Measurements from ENCODE around the gene WIZ. TPM values are rescaled to one million over a fixed set of nuclear protein-coding genes. Genes with fewer than 3 reads are reported as not detected.

Gene WIZ
- polyA plus RNA-seq, 5 donors, result 19.4 to 41.7 (median 26.4) TPM

DNA sequence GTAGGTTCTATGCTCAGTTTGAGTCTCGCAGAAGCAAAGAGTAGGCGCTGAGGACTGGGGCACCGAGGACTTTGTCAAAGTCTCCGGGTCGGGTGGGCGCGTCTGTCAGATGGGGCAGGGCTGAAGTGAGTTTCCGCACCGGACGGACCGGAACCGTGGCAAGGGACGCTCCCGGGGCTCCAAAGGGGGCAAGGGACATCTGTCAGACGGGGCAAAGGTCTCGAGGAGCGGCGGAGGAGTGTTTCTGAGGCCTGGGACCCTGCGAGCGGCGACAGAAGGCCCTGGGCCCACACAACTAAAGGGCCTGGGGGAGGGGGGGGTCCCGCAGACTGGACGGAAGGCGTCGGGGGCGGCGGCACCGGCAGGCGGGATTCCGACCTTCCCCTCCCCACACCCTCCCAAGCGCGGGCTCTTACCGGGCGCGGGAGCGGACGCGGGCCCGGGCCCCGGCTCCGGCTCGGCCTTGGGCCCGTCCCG is 17.7 kb downstream of the WIZ start:
- no peak for DNase-seq

DNA sequence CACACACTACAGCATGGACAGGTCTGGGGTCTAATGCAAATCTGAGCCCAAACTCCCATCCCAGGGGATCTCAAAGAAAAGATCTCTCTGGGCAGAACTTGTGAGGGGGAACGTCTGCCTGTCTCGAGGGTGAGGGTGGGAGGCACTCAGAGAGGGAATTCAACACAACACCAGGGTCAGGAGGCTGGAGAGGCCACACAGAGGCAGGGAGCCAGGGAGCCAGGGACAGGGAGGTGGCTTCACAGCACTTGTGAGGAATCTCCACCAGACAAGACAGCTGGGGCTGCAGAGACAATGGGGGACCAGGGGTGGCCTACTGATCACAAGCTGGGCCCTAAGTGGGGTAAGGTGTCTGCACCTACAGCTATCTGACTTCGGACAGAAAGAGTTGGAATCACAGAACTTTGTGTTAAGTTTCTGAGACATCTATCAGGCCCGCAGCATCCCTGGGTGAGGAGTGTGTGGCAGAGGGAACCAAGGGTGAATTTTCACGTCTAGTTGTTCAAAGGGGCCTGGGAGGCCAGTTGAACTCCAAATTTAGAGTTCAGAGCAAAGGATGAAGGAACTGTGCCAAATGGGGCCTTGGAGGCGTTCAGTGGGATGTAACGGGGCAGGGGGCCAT is 18.2 kb downstream of the WIZ start:
- DNase-seq, result no peak

DNA sequence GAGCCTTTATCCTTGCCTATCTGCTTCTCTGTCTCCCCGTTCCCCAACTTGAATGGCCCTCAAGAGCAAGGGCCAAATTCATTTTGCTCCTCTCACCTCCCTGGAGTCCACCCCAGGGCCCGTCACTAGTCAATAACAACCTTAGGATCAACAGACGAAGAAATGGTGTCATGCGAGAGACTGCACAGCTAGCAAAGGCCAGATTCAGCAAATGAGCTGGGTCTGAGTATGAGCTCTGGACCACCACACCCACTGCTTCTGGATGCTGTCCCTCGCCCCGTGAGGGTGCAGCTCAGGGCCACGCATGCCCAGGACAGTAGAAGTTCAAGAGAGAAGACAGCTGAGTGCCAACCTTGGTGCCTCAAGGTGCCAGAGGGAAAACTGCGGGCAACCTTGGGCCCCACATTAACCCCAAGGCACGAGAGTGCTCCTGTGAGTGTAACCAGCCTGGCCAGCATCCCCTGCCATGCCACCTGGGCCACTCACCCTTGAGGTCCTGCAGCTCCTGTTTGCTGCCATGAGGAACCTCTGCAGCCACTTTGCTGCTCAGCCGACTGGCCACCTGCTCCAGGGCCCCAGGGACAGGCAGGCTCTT is 19.1 kb downstream of the WIZ start:
- DNase-seq, result no peak

GRCh38 chr19:15429825-15430467 is 19.8 kb downstream of the WIZ start:
- DNase-seq, result no peak

DNA sequence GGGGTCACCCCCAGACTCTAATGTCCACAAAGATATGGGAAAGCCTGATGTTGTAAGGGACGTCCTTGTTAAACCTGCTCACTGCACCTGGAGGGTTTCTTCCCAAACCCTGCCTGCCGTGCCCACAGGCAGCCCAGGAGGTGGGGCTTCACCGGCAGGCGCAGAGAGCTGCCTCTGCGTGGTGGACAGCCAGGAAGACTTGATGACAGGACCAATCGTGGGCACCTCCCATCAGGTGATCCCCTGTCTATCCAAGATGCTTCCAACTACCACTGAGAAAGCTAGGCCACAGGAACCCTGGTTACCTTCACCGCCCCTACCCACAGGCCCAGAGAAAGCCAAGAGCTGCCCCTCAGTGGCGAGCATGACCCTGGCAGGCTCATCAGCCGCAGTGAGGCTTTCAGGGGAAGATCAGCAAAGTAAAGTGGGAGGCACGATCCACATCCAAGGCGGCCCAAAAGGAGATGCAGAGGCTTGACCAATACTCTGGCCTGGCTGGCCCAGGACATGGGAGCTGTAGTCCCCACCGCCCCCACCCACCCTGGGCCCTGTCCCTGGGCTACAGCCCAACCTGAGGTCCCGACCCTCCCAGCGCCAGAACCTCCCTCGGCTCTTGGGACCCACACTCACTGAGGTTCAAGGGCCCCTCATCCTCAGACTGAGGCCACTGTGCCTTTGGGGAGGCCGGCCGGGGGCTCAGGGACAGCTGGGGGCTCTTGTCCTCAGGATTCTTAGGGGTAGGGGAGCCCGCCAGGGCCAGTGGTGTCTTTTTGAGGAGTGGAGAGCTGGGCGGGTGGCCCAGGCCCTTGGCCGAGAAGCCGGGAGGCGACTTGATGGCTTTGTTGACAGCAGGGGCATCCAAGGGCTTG is 20.6 kb downstream of the WIZ start:
- DNase-seq, result no peak

DNA sequence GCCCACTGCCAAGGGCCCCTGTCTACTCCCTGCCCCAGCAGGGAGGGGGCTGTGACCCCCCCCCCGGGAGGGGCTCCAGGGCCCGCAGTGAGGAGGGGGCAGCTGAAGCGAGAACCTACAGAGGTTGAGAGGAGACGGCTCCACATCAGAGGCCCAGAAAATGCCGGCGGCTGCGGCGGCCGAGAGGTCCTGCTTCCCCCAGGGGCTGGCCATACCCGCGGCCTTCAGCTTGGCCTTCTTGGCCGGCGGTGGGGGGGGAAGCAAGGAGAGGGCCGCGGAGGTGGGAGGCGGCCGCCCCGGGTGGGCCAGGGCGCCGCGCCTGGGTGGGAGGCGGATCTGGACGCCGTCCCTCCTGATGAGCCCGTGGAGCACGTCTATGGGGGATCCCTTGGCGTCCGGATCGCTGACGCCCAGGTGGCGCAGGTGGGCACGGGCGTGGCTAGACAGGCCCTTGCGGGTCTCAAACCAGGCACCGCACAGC is 21.7 kb downstream of the WIZ start:
- DNase-seq, result no peak

GRCh38 chr19:15427350-15427700 is 22.4 kb downstream of the WIZ start:
- DNase-seq, result no peak

- DNase-seq, result no peak
Observed at GRCh38 chr19:15426485-15427349, 23.0 kb downstream of the WIZ start.

- no peak for DNase-seq
Observed at GRCh38 chr19:15425321-15425950, 24.3 kb downstream of the WIZ start.

- DNase-seq, result no peak
Observed at GRCh38 chr19:15424692-15425272, 25.0 kb downstream of the WIZ start.

DNA sequence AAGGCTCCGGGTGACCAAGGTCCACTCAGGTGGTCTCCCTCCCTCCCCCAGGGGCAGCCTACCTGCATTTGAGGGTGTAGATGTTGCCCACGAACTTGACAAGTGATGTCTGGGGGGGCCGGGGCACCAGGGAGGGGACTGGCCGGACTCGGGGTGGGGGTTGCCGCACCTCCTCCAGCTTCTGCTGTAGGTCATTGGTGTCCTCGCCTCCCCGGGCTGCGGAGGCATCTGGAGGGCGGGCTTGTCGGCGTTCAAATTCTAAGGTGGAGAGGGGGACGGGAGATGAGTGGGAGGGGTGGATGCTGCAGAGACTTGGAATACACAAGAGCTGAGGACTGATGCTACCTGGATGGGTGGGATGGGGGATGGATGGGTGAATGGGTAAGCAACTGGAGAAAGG is 25.6 kb downstream of the WIZ start:
- no peak for DNase-seq

- no peak for DNase-seq
Observed at GRCh38 chr19:15423130-15423529, 26.6 kb downstream of the WIZ start.

GRCh38 chr19:15422296-15423075 is 27.3 kb downstream of the WIZ start:
- no peak for DNase-seq

- peak; percentile 36 to 49 for DNase-seq
Observed at GRCh38 chr19:15421721-15422260, 28.0 kb downstream of the WIZ start.

DNA sequence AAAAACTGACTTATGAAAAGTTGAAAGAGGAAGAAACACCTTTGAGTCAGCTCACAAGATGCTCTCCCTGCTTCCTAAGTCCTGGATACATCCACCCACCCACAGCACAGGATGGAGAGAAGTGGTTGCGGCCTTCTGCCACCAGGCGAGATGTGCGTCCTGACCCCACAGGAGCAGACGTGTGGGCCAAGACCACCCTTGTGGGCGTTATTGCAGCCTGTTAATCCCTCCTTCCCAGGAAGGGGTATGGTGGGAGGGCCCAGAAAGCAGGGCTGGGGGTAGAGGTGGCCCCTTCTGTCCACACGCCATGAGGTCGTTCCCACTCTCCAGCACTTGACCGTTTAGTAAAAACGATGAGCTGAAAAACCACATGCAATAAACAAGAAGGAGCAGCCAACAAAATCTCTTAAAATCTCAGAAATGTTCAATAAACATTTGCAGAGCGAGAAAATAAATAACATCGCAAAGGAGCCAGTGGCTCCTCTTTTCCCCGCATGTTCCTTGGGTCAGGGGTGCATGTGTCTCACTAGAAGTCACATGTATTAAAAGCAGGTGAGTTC is 28.5 kb downstream of the WIZ start:
- DNase-seq, result no peak

- no peak for DNase-seq
Observed at GRCh38 chr19:15419413-15420025, 30.2 kb downstream of the WIZ start.

- DNase-seq, result peak; percentile 99 to 100
Observed at GRCh38 chr19:15418579-15419412, 31.0 kb downstream of the WIZ start, which contains the start of gene AKAP8L. TSS of gene AKAP8L (minus strand) at chr19:15418988. CDS start at chr19:15418923, 65 bp downstream.
